ENCODE results near the gene FGFR3. TPM values are rescaled to one million over a fixed set of nuclear protein-coding genes. Genes with fewer than 3 reads are reported as not detected.

FGFR3 gene
- total RNA-seq, 6 donors from 2014 or later: 18.5 to 92.2 (median 24.4) TPM

GRCh38 chr4:1808851-1809753, 16.0 kb downstream of the FGFR3 start:
- H3K4me1 ChIP-seq: peaks cover 0 to 7% (median 5%) of the 10 kb centered on the region in 4 donors
- no peak overlapping the region for H3K4me3 ChIP-seq
- TF ChIP-seq POLR2AphosphoS5 (IDR thresholded peaks at IDR 0.05): no peak
- TF ChIP-seq CTCF (IDR thresholded peaks at IDR 0.05): no peak
- TF ChIP-seq EP300 (IDR thresholded peaks at IDR 0.05): no peak
- TF ChIP-seq POLR2A (IDR thresholded peaks at IDR 0.05): no peak
- no peaks in the 10 kb centered on the region for H3K9me3 ChIP-seq
- H3K36me3 ChIP-seq: peaks cover under 1 to 39% (median 20%) of the 10 kb centered on the region in 4 donors
- no peaks in the 10 kb centered on the region for H3K27me3 ChIP-seq
- H3K27ac ChIP-seq: no peak overlapping the region
- no peak for DNase-seq
- ATAC-seq (ENCODE audit: low FRiP score in 2 of 2): no peak
- 62 to 74% methylated on average over 4 to 11 of the region's 11 CpGs for WGBS, 2 donors

- ATAC-seq (ENCODE audit: low FRiP score in 2 of 2): peak; percentile 72 to 79
- H3K4me3 ChIP-seq: no peak overlapping the region
- H3K27me3 ChIP-seq: no peaks in the 10 kb centered on the region
- DNase-seq: peak; percentile 63 to 95
- no peak overlapping the region for H3K27ac ChIP-seq
- peaks cover 8 to 40% (median 24%) of the 10 kb centered on the region in 4 donors for H3K36me3 ChIP-seq
- peaks cover 0 to 7% (median 5%) of the 10 kb centered on the region in 4 donors for H3K4me1 ChIP-seq
- peak; percentile 77 to 93 (median 84) for TF ChIP-seq CTCF (IDR thresholded peaks at IDR 0.05)
- TF ChIP-seq POLR2A (IDR thresholded peaks at IDR 0.05): no peak
- 17 to 43% methylated on average over 1 to 9 of the region's 15 CpGs for WGBS, 2 donors
- H3K9me3 ChIP-seq: no peaks in the 10 kb centered on the region
Measured at GRCh38 chr4:1809754-1810502, 16.8 kb downstream of the FGFR3 start.

GRCh38 chr4:1810765-1811164, 17.7 kb downstream of the FGFR3 start:
- Histone ChIP-seq H3K4me3 (no peak overlapping the region), H3K36me3 (peaks cover 16 to 44% (median 29%) of the 10 kb centered on the region in 4 donors), H3K27ac (no peak overlapping the region), H3K4me1 (peaks cover 0 to 7% (median 5%) of the 10 kb centered on the region in 4 donors), H3K9me3 (no peaks in the 10 kb centered on the region), H3K27me3 (no peaks in the 10 kb centered on the region)
- no peak for DNase-seq
- WGBS, 2 donors: 95% methylated on average over 4 of the region's 10 CpGs; no CpG with 5 or more reads in 1 of the 2 donors
- ATAC-seq (ENCODE audit: low FRiP score in 2 of 2): no peak
- TF ChIP-seq EP300 (IDR thresholded peaks at IDR 0.05) (no peak), POLR2A (IDR thresholded peaks at IDR 0.05) (no peak), POLR2AphosphoS5 (IDR thresholded peaks at IDR 0.05) (no peak), CTCF (IDR thresholded peaks at IDR 0.05) (no peak)

GRCh38 chr4:1812720-1813119, 19.6 kb downstream of the FGFR3 start:
- peak in 1 of 2 donors; percentile 46 for ATAC-seq (ENCODE audit: low FRiP score in 2 of 2)

More at GRCh38 chr4:1812720-1813119, 19.6 kb downstream of the FGFR3 start:
- Histone ChIP-seq H3K36me3 (peaks cover 16 to 59% (median 39%) of the 10 kb centered on the region in 4 donors), H3K27me3 (no peaks in the 10 kb centered on the region), H3K4me3 (no peak overlapping the region), H3K4me1 (peaks cover 0 to 7% (median 5%) of the 10 kb centered on the region in 4 donors), H3K9me3 (no peaks in the 10 kb centered on the region), H3K27ac (no peak overlapping the region)
- WGBS, 2 donors: 77 to 82% methylated on average over 11 of the region's 11 CpGs
- no peak for TF ChIP-seq POLR2A (IDR thresholded peaks at IDR 0.05)
- TF ChIP-seq POLR2AphosphoS5 (IDR thresholded peaks at IDR 0.05): no peak
- TF ChIP-seq CTCF (IDR thresholded peaks at IDR 0.05): no peak
- no peak for TF ChIP-seq EP300 (IDR thresholded peaks at IDR 0.05)
- peak; percentile 62 to 79 for DNase-seq

Data from upper lobe of left lung (tissue), 6 donors.